ENCODE data around the gene ZG16B.

Gene ZG16B

DNA sequence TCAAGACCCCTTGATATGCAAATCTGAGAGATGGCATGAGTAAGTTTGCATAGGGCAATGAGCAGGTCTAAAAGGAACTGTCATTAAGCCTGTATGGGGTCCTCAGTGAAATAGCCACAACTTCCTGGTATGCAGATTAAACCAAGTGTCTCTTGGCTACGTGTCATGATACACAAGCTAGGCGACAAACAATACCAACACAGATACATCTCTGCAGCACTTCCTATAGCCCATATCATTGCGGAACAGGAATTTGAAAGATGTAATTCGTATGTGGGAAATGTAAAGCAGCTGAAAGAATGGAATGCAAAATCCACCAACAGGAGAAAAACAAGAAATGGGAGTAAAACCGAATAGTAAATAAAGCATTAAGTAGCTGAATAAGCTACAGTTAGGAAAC lies 15.0 kb downstream of the ZG16B start:
- no peaks in the 10 kb centered on the region for H3K27me3 ChIP-seq (replicated peaks; ENCODE audit: control insufficient read depth, insufficient read depth, low read length, poor library complexity, severe bottlenecking)

GRCh38 chr16:2846511-2847310 lies 16.6 kb downstream of the ZG16B start:
- no peaks in the 10 kb centered on the region for H3K9me3 ChIP-seq (ENCODE audit: control insufficient read depth, low read length)
- H3K27me3 ChIP-seq (replicated peaks; ENCODE audit: control insufficient read depth, insufficient read depth, low read length, poor library complexity, severe bottlenecking), result no peaks in the 10 kb centered on the region
- H3K4me1 ChIP-seq (ENCODE audit: control insufficient read depth, insufficient read depth, low read length, poor library complexity, severe bottlenecking), result peaks cover 10% of the 10 kb centered on the region
- H3K27ac ChIP-seq (ENCODE audit: insufficient read depth, low read length, poor library complexity, severe bottlenecking), result no peak overlapping the region
- no peaks in the 10 kb centered on the region for H3K36me3 ChIP-seq (ENCODE audit: control insufficient read depth, insufficient read depth, low read length)
- H3K4me3 ChIP-seq (ENCODE audit: insufficient read depth, low read depth, low read length, poor library complexity, severe bottlenecking), result no peak overlapping the region
- no peak for DNase-seq

More for the DNA sequence above, 15.0 kb downstream of the ZG16B start:
- DNase-seq, result no peak
- H3K36me3 ChIP-seq (ENCODE audit: control insufficient read depth, insufficient read depth, low read length), result no peaks in the 10 kb centered on the region
- H3K4me1 ChIP-seq (ENCODE audit: control insufficient read depth, insufficient read depth, low read length, poor library complexity, severe bottlenecking), result peaks cover 25% of the 10 kb centered on the region
- H3K27ac ChIP-seq (ENCODE audit: insufficient read depth, low read length, poor library complexity, severe bottlenecking), result no peak overlapping the region
- H3K9me3 ChIP-seq (ENCODE audit: control insufficient read depth, low read length), result no peaks in the 10 kb centered on the region
- H3K4me3 ChIP-seq (ENCODE audit: insufficient read depth, low read depth, low read length, poor library complexity, severe bottlenecking), result no peak overlapping the region

- Histone ChIP-seq H3K27ac (ENCODE audit: insufficient read depth, low read length, poor library complexity, severe bottlenecking) (no peak overlapping the region), H3K4me3 (ENCODE audit: insufficient read depth, low read depth, low read length, poor library complexity, severe bottlenecking) (no peak overlapping the region), H3K36me3 (ENCODE audit: control insufficient read depth, insufficient read depth, low read length) (no peaks in the 10 kb centered on the region), H3K4me1 (ENCODE audit: control insufficient read depth, insufficient read depth, low read length, poor library complexity, severe bottlenecking) (no peaks in the 10 kb centered on the region), H3K9me3 (ENCODE audit: control insufficient read depth, low read length) (no peaks in the 10 kb centered on the region), H3K27me3 (replicated peaks; ENCODE audit: control insufficient read depth, insufficient read depth, low read length, poor library complexity, severe bottlenecking) (no peaks in the 10 kb centered on the region)
- DNase-seq, result no peak
Measured at GRCh38 chr16:2848933-2849725, 19.0 kb downstream of the ZG16B start.

- no peak for DNase-seq
- no peak overlapping the region for H3K27ac ChIP-seq (ENCODE audit: insufficient read depth, low read length, poor library complexity, severe bottlenecking)
- H3K36me3 ChIP-seq (ENCODE audit: control insufficient read depth, insufficient read depth, low read length), result no peaks in the 10 kb centered on the region
- H3K4me1 ChIP-seq (ENCODE audit: control insufficient read depth, insufficient read depth, low read length, poor library complexity, severe bottlenecking), result no peaks in the 10 kb centered on the region
- no peaks in the 10 kb centered on the region for H3K9me3 ChIP-seq (ENCODE audit: control insufficient read depth, low read length)
- no peaks in the 10 kb centered on the region for H3K27me3 ChIP-seq (replicated peaks; ENCODE audit: control insufficient read depth, insufficient read depth, low read length, poor library complexity, severe bottlenecking)
- H3K4me3 ChIP-seq (ENCODE audit: insufficient read depth, low read depth, low read length, poor library complexity, severe bottlenecking), result no peak overlapping the region
Measured at GRCh38 chr16:2852003-2852730, 22.1 kb downstream of the ZG16B start.

GRCh38 chr16:2852731-2853507 lies 22.8 kb downstream of the ZG16B start:
- DNase-seq, result no peak
- H3K4me1 ChIP-seq (ENCODE audit: control insufficient read depth, insufficient read depth, low read length, poor library complexity, severe bottlenecking), result peaks cover 3% of the 10 kb centered on the region
- no peaks in the 10 kb centered on the region for H3K9me3 ChIP-seq (ENCODE audit: control insufficient read depth, low read length)
- no peaks in the 10 kb centered on the region for H3K36me3 ChIP-seq (ENCODE audit: control insufficient read depth, insufficient read depth, low read length)
- H3K27ac ChIP-seq (ENCODE audit: insufficient read depth, low read length, poor library complexity, severe bottlenecking), result no peak overlapping the region
- H3K4me3 ChIP-seq (ENCODE audit: insufficient read depth, low read depth, low read length, poor library complexity, severe bottlenecking), result no peak overlapping the region
- H3K27me3 ChIP-seq (replicated peaks; ENCODE audit: control insufficient read depth, insufficient read depth, low read length, poor library complexity, severe bottlenecking), result no peaks in the 10 kb centered on the region

DNA sequence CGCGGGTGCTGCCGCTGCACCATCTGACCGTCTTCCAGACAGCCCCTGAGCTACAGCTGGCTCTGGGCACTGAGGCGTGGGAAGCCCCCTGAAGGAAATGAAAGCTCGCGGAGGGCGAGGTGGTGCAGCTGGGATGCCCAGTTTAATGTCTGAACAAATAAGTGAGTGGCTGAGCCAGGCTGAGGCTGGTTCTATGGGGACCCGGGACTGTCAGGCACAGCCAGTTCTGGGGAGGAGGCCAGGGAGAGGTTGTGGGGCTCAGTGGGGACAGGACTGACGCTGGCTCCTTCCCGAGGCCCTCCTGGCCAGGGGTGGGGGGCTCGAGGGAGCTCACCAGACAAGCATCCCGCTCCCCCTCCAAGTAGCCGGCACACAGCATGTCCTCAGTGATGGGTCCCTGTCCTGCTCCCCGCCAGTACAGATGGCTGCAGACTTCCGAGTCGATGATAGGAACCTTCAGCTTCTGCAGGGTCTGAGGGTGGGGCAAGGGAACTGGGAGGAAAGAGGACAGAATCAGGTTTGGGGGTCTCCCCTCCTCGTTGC lies 23.5 kb downstream of the ZG16B start:
- H3K4me1 ChIP-seq (ENCODE audit: control insufficient read depth, insufficient read depth, low read length, poor library complexity, severe bottlenecking), result peaks cover 10% of the 10 kb centered on the region
- H3K27ac ChIP-seq (ENCODE audit: insufficient read depth, low read length, poor library complexity, severe bottlenecking), result no peak overlapping the region
- H3K4me3 ChIP-seq (ENCODE audit: insufficient read depth, low read depth, low read length, poor library complexity, severe bottlenecking), result no peak overlapping the region
- no peaks in the 10 kb centered on the region for H3K36me3 ChIP-seq (ENCODE audit: control insufficient read depth, insufficient read depth, low read length)
- H3K27me3 ChIP-seq (replicated peaks; ENCODE audit: control insufficient read depth, insufficient read depth, low read length, poor library complexity, severe bottlenecking), result no peaks in the 10 kb centered on the region
- H3K9me3 ChIP-seq (ENCODE audit: control insufficient read depth, low read length), result no peaks in the 10 kb centered on the region
- DNase-seq, result no peak

- Histone ChIP-seq H3K4me1 (ENCODE audit: control insufficient read depth, insufficient read depth, low read length, poor library complexity, severe bottlenecking) (peaks cover 13% of the 10 kb centered on the region), H3K27me3 (replicated peaks; ENCODE audit: control insufficient read depth, insufficient read depth, low read length, poor library complexity, severe bottlenecking) (no peaks in the 10 kb centered on the region), H3K9me3 (ENCODE audit: control insufficient read depth, low read length) (no peaks in the 10 kb centered on the region), H3K36me3 (ENCODE audit: control insufficient read depth, insufficient read depth, low read length) (no peaks in the 10 kb centered on the region), H3K27ac (ENCODE audit: insufficient read depth, low read length, poor library complexity, severe bottlenecking) (no peak overlapping the region), H3K4me3 (ENCODE audit: insufficient read depth, low read depth, low read length, poor library complexity, severe bottlenecking) (no peak overlapping the region)
- DNase-seq, result no peak
Measured at GRCh38 chr16:2854700-2855309, 24.7 kb downstream of the ZG16B start.

DNA sequence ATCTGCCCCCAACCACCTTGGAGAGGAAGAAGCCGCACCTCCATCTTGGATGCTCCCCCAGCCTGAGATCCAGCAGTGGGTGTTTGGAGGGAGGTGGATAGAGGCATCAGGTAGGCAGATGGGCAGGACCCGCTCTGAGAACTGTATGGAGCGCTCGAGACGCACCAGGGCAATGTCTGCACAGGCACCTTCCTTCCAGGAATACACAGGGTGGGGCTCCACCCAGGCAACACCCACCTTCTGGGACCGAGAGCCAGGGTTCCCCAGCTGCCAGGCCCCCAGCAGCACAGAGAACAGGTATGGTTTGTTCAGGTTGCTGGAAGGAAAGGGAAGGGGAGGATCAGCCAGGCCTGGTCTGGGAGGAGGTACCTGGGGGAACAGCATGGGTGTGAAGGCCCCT lies 25.4 kb downstream of the ZG16B start:
- H3K27me3 ChIP-seq (replicated peaks; ENCODE audit: control insufficient read depth, insufficient read depth, low read length, poor library complexity, severe bottlenecking), result no peaks in the 10 kb centered on the region
- H3K27ac ChIP-seq (ENCODE audit: insufficient read depth, low read length, poor library complexity, severe bottlenecking), result no peak overlapping the region
- DNase-seq, result no peak
- H3K9me3 ChIP-seq (ENCODE audit: control insufficient read depth, low read length), result no peaks in the 10 kb centered on the region
- no peaks in the 10 kb centered on the region for H3K36me3 ChIP-seq (ENCODE audit: control insufficient read depth, insufficient read depth, low read length)
- H3K4me1 ChIP-seq (ENCODE audit: control insufficient read depth, insufficient read depth, low read length, poor library complexity, severe bottlenecking), result peaks cover 13% of the 10 kb centered on the region
- no peak overlapping the region for H3K4me3 ChIP-seq (ENCODE audit: insufficient read depth, low read depth, low read length, poor library complexity, severe bottlenecking)

GRCh38 chr16:2856061-2856670 lies 26.1 kb downstream of the ZG16B start:
- Histone ChIP-seq H3K4me1 (ENCODE audit: control insufficient read depth, insufficient read depth, low read length, poor library complexity, severe bottlenecking) (peaks cover 13% of the 10 kb centered on the region), H3K36me3 (ENCODE audit: control insufficient read depth, insufficient read depth, low read length) (no peaks in the 10 kb centered on the region), H3K27ac (ENCODE audit: insufficient read depth, low read length, poor library complexity, severe bottlenecking) (no peak overlapping the region), H3K9me3 (ENCODE audit: control insufficient read depth, low read length) (no peaks in the 10 kb centered on the region), H3K27me3 (replicated peaks; ENCODE audit: control insufficient read depth, insufficient read depth, low read length, poor library complexity, severe bottlenecking) (no peaks in the 10 kb centered on the region), H3K4me3 (ENCODE audit: insufficient read depth, low read depth, low read length, poor library complexity, severe bottlenecking) (no peak overlapping the region)
- DNase-seq, result peak in 1 of 3 donors; percentile 23
